RKO (cell line): Measurements from ENCODE around the gene ETAA1.
A peak's percentile ranks its signal among the peaks of the same experiment; 100 is the strongest.

Experiments used
- DNase-seq: peaks from one replicate; pipeline ENCODE4 v3.0.0-alpha.2; 2016; ENCODE audit warnings: low spot score

The ETAA1 gene

GRCh38 chr2:67397143-67397986, at the start of gene ETAA1:
Gene ETAA1, plus strand, starts transcription at chr2:67397333. Its CDS starts 116 bp downstream, at chr2:67397449.
- DNase-seq = peak; percentile 92

GRCh38 chr2:67366832-67367412, 30.2 kb upstream of the ETAA1 start:
- no peak for DNase-seq

DNA sequence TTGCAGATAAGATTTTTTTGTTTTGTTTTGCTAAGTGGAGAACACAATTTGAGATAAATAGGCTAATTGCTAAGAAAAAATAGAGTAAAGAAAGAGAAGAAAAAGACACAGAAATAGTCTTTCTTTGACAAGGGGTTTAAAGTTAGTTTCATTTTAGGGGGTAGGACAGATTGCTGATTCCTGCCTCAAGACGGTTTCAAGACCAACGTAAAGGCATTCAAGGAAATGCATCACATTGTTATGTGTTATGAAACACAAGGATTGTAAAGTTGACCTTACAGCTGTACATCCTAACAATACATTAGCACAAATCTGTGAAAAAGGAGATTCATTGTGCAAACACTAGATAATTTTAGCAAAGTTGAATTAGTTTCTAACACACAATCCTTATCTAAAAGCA, 22.7 kb upstream of the ETAA1 start:
- DNase-seq = no peak

GRCh38 chr2:67374949-67375348, 22.2 kb upstream of the ETAA1 start:
- no peak for DNase-seq

DNA sequence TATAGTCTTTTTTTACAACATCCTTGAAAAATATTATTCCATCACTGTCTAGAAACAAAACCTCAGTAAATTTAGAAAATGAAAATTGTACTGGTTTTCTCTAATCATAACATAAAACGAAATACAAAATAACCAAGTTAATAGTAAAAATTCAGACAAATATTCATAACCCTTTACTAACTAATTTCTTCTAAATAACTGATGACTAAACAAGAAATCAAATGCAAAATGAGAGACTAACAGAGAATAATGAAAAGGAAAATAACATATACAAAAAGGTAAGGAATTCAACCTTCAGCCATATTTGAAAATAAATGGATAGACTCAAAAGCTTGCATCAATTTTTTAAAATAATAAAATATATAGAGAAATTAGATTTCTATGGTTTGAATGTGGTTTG, 18.6 kb upstream of the ETAA1 start:
- no peak for DNase-seq

DNA sequence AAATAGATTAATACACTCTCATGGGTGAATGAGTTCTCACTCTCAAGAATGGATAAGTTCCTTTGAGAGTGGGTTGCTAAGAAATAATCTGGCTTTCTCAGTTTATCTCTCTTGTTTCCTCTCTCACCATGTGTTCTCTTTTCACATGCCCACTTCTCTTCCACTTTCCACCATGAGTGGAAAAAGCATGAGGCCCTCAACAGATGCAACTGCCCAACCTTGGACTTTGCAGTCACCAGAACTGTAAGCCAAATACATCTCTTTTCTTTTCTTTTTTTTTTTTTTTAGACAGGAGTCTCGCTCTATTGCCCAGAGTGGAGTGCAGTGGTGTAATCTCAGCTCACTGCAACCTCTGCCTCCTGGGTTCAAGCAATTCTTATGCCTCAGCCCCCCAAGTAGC, 18.1 kb upstream of the ETAA1 start:
- DNase-seq = no peak

- no peak for DNase-seq
Measured at GRCh38 chr2:67384123-67384822, 12.9 kb upstream of the ETAA1 start.

GRCh38 chr2:67388680-67389079, 8.5 kb upstream of the ETAA1 start:
- DNase-seq = no peak

- DNase-seq = no peak
Measured at GRCh38 chr2:67389286-67389685, 7.8 kb upstream of the ETAA1 start.

DNA sequence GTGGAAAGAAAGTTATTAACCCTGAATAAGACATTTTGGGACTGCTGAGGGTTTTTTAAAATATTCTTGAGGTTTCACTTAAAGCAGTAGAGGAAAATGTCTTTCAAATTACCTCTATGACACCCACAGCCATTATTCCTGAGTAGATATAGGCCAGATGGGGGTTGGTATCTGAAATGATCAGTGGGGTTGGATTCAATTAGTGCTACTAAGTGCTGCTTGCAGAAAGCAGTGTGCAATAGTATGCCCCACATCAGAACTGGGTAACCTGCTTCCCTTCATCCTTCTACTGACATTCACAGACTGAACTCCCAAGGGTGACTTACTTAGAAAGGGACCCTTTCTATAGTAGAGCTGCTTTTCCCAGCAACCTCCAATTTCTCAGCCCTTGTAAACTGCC, 7.3 kb upstream of the ETAA1 start:
- DNase-seq = no peak

- DNase-seq = no peak
Measured at GRCh38 chr2:67393237-67393636, 3.9 kb upstream of the ETAA1 start.

DNA sequence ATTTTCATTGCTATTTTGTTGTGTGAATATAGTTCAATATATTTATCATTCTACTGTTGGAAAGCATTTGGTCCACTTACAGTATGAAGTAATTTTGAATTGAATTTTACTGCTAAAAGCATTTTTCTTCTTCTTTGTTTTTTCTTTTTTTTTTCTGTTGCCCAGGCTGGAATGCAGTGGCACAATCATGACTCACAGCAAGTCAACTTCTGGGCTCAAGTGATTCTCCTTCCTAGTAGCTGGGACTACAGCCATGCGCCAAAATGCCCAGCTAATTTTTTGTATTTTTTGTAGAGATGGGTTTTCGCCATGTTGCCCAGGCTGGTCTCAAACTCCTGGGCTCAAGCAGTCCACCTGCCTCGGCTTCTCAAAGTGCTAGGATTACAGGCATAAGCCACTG, 2.4 kb upstream of the ETAA1 start:
- peak; percentile 42 for DNase-seq

- DNase-seq = peak; percentile 12
Measured at GRCh38 chr2:67399144-67399543, 2.0 kb downstream of the ETAA1 start.

- DNase-seq = peak; percentile 52
Measured at GRCh38 chr2:67399831-67400489, 2.8 kb downstream of the ETAA1 start.

- DNase-seq = peak; percentile 39
Measured at GRCh38 chr2:67400560-67401485, 3.7 kb downstream of the ETAA1 start.

DNA sequence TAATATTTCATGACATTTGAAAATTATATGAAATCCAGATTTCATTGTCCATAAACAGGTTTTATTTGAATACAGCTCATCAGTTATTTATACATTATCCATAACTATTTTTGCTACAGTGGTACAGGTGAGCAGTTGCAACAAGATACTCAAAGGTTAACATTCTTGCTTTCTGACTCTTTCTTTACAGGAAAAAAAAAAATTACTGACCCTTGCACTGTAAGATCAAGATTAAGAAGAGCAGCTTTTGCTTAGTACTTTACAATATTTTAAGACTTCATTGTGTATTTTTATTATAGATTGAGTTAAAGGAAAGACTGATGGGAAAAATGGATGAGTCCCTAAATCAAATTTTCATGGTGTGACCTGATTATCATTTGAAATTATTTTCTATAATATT, 11.2 kb downstream of the ETAA1 start:
- DNase-seq = no peak

DNA sequence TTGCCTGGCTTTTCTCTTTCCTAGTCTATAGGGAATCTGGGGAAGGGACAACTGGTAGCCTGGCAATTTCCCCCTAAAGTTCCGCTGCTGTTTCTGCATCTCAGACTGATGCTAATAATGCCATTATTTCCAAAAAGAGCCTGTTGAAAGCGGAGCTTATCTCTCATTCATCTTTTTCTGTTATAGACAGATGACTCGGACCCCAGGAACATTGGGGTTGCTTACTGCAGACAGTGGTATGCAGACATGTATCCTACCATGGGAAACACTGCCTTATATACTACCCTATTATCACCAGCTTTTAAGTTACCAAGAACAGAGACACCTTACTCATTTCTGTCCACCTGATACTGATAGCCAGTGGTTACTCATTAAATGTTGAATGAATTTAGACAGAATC, 15.3 kb downstream of the ETAA1 start:
- no peak for DNase-seq

- no peak for DNase-seq
Measured at GRCh38 chr2:67414867-67415266, 17.7 kb downstream of the ETAA1 start.

- DNase-seq = no peak
Measured at GRCh38 chr2:67416136-67416535, 19.0 kb downstream of the ETAA1 start.

DNA sequence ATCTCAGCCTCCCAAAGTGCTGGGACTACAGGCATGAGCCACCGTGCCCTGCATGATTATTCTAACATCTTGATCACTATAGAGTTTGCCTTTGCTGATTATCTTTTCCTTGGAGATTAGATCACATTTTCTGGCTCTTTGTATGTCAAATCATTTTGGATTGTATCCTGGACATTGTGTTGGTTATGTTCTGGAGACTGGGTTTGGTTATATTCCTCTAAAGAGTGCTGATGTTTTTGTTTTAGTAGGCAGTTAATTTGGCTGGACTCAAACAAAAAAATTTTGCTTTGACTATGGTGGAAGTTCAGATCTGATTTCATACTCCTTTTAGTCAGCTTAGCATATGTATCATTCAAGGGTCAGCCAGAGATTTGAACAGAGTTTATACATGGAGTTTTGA, 26.4 kb downstream of the ETAA1 start:
- DNase-seq = no peak

DNA sequence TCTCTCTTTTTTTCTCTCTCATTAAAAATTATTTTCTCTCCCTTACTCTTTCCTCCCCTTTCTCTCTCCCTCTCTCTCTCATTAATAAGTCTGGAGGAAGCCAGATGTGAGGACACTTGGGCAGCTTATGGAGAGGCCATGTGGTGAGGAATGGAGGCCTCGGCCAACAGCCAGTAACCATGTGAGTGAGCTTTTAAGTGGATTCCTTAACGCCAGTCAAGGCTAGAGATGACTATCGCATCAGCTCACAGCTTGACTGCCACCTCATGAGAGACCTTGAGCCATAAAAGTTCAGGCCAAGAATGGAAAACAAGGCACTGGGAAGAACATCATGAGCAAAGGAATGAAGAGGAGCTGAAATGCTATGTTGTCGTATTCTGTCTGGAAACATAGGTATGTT, 39.1 kb downstream of the ETAA1 start:
- DNase-seq = no peak

DNA sequence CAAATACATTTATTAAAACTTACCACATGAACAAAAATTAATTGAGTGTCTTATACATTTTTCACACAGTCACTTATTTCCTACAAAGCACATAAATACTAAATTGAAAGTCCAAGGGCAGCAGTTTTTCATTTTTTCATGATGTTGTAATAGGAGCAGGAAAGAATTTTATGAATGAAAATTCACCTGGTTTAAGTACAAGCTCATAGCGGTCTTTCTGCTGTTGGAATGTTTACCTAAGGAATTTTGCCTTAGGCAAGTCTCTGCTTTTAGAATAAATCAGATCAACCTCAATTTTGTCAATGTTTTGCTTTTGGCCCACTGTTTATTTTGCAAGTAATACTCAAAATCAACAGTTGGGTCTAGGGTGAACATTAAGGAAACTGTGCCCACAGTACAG, 40.0 kb downstream of the ETAA1 start:
- DNase-seq = no peak
